ENCODE results near the gene SOX1.

Gene SOX1

DNA sequence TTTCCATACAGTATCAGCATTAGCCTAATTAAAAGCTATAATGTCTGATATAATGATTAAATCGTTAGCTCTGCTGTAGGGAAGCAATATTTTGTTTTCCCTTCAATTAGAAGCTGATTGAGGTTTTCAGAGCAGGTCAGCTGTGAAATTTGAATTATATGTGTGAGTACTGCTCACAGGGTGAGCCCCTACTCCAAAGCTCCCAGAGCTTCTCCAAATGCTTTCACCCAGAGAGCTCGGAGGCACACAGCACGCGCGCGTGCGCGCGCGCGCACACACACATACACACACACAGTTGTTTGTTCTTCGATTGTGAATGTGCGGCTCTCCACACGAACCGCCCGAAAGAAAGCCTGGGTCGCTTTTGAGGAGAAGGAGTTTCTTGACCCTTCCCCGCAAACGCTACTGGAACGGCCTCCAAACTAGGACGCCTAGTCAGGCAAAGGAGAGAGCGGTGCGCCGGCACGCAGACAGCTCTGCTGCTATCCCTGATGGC lies 4.8 kb upstream of the SOX1 start:
- H3K36me3 ChIP-seq (ENCODE audit: insufficient read depth, low read length): no peaks in the 10 kb centered on the region
- no peaks in the 10 kb centered on the region for H3K9me3 ChIP-seq (ENCODE audit: control insufficient read depth, insufficient read depth, low read length)
- 0 out of 2 replicates have a peak overlapping the region, but pooled peaks have one; percentile 17 for H3K9ac ChIP-seq (ENCODE audit: low read depth, low read length)
- peaks cover 7% of the 10 kb centered on the region; the same call in 1 of the 2 replicates for H3K4me1 ChIP-seq (ENCODE audit: insufficient read depth, low read length)

DNA sequence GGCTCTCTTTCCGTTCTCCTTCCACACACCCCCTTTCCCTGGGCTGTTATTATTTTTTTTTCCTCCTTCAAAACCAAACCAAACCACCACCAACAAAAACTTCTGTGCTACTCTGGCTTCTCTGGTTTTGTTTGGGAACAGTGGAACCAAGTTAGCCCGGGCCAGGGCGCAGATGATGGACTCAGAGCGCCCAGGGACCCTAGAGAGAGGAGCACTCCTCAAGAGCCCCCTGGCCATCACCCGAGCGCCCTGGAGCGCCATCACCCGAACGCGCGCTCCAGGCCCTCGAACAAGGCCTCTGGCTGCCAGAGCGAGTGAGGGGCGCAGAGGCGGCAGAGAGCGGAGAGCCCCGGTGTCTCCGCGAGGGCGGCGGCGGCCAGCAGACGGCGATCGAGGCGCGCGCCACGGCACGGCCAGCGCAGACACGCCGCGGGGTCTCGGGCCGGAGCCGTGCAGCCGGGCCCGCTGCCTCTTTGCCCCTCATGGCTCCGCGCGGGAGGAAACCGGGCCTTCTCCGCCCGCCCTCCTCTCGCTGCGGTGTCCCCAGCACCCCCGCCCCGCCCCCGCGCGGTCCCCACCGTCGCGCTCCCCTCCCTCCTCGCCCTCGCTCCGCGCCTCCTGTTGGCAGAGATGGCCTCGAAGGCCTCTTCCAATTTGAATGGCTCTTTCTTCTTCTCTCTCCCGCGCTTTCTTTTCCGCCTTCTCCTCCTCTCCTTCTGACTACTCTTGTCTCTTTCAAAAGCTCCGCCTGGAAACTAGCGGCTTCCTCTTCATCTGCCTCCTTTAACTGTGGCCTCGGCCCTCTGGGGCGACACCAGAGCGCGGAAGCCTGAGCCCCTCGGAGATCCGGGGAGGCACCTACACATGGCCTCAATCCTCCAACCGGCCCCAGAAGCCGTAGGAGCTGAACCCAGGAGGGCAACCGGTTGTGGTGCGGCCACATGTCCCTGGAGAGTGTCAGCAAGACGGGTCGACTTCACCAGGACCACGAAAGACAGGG lies 4.1 kb upstream of the SOX1 start:
- Histone ChIP-seq H3K4me1 (ENCODE audit: insufficient read depth, low read length) (peaks cover 7% of the 10 kb centered on the region; the same call in 1 of the 2 replicates), H3K9me3 (ENCODE audit: control insufficient read depth, insufficient read depth, low read length) (no peaks in the 10 kb centered on the region), H3K9ac (ENCODE audit: low read depth, low read length) (peak overlapping the region; percentile 17; the same call in 1 of the 2 replicates), H3K36me3 (ENCODE audit: insufficient read depth, low read length) (no peaks in the 10 kb centered on the region)

DNA sequence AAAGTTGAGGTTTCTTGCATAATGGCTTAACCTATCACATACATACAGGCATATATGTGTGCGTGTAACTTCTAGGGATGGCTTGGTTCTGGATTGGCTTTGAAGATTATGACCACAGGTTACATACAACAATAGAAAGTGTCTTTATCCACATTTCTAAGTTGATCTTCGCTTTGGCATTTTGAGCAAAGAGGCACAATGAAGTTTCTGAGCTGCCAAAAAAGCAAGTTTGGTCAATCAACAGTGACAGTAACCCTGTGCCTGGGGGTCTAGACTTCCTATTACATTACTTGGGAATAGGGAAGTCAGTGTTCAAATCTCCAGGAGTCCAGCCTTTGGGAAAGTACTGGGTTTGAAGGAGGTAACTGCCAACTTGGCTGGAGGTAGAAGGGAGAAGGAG lies 3.1 kb upstream of the SOX1 start:
- no peaks in the 10 kb centered on the region for H3K9me3 ChIP-seq (ENCODE audit: control insufficient read depth, insufficient read depth, low read length)
- H3K36me3 ChIP-seq (ENCODE audit: insufficient read depth, low read length): no peaks in the 10 kb centered on the region
- H3K4me1 ChIP-seq (ENCODE audit: insufficient read depth, low read length): peaks cover 7% of the 10 kb centered on the region; the same call in 1 of the 2 replicates
- H3K9ac ChIP-seq (ENCODE audit: low read depth, low read length): no peak overlapping the region

DNA sequence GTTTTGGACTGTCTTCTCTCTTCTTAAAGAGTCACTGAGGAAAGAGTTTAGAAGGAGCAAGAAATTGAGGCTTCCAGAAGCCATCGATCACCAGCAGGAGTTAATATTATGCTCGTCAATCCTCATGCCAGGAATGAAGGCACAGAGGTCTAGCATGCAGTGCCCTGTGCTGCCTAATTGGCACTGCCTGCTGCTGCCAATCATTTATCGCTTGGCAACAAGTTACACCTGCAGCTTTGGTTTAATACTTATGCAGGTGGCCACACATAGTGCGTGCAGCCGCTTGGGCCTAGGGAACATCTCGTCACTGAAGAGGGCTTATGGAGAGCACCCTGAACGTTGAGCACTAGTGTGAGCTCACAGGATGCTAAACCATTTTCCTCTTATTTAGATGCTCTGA lies 2.7 kb upstream of the SOX1 start:
- H3K9ac ChIP-seq (ENCODE audit: low read depth, low read length): no peak overlapping the region
- H3K9me3 ChIP-seq (ENCODE audit: control insufficient read depth, insufficient read depth, low read length): no peaks in the 10 kb centered on the region
- no peaks in the 10 kb centered on the region for H3K36me3 ChIP-seq (ENCODE audit: insufficient read depth, low read length)
- H3K4me1 ChIP-seq (ENCODE audit: insufficient read depth, low read length): peaks cover 7% of the 10 kb centered on the region; the same call in 1 of the 2 replicates

DNA sequence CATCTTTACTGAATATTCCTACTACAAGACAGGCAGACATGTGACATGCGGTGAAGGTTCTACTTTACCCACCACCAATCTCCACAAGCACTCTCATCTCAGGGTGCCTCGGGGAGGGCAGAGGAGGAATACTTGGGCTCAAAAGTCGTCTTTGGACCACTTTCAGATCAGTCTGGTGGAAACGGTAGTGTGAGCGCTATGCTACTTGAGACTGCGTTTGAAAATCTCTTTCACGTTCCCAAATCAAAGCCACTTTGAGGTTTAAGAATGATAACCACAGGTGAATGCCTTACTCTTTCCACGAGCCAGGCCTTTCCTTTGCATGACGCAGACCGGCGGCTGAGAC lies 1.5 kb upstream of the SOX1 start:
- peaks cover 7% of the 10 kb centered on the region; the same call in 1 of the 2 replicates for H3K4me1 ChIP-seq (ENCODE audit: insufficient read depth, low read length)
- peak overlapping the region; percentile 32; the same call in 1 of the 2 replicates for H3K9ac ChIP-seq (ENCODE audit: low read depth, low read length)
- H3K9me3 ChIP-seq (ENCODE audit: control insufficient read depth, insufficient read depth, low read length): no peaks in the 10 kb centered on the region
- no peaks in the 10 kb centered on the region for H3K36me3 ChIP-seq (ENCODE audit: insufficient read depth, low read length)

DNA sequence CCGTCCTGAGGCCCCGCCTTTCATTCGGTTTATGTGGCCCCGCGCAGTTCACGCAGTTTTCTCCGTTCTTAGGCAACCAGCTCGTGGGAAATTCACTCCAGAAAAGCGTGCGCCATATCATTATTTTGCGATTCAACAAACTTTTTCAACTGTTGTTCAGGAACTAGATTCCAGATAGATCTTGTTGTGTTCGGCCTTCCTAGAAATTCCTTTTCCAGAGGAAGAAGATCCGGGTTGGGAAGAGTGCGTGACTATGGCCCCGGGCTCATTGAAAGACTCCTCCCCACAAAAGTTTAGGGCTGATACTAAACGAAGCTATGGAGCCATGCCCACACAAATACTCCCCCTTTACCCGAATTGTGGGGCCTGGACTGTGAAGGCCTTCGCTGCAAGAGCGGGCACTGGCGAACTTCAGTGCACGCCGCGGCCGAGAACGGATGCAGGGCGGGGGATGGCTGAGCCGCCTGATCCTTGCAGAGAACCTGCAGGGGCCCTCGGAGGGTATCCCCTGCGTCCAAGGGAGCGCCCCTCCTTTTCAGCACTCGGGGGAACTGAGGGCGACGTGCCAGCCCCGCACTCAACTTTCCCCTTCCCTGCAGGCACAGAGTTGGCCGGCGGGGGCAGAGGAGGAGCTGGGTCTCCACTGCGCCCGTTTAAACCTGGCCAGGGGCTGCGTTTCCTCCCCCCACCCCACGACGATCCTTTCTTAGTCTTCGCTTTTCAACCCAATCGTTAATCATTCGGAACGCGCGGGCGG lies 904 bp upstream of the SOX1 start:
- Histone ChIP-seq H3K4me1 (ENCODE audit: insufficient read depth, low read length) (peaks cover 9% of the 10 kb centered on the region; the same call in 1 of the 2 replicates), H3K9ac (ENCODE audit: low read depth, low read length) (peak overlapping the region; percentile 32; the same call in 1 of the 2 replicates), H3K36me3 (ENCODE audit: insufficient read depth, low read length) (no peaks in the 10 kb centered on the region), H3K9me3 (ENCODE audit: control insufficient read depth, insufficient read depth, low read length) (no peaks in the 10 kb centered on the region)

DNA sequence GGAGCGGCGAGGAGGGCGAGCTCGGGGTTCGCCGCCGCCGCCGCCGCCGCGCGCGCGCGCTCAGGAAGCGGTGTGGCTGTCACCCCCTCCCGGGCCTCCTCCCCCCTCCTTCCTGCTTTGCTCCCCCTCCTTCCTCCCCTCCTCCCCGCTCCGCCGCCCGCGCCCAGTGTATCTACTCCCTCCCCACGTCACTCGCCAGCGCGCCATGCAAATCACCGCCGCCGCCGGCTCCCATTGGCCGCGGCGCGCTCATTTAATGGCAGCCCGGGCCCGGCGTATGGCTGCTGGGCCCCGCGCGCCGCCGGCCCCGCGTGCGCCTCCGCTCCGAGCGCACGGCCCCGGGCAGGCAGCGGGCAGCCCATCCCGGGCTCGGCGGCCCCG lies 335 bp upstream of the SOX1 start:
- H3K36me3 ChIP-seq (ENCODE audit: insufficient read depth, low read length): no peaks in the 10 kb centered on the region
- H3K4me1 ChIP-seq (ENCODE audit: insufficient read depth, low read length): peaks cover 10% of the 10 kb centered on the region; the same call in 1 of the 2 replicates
- H3K9me3 ChIP-seq (ENCODE audit: control insufficient read depth, insufficient read depth, low read length): no peaks in the 10 kb centered on the region
- H3K9ac ChIP-seq (ENCODE audit: low read depth, low read length): peak overlapping the region; percentile 32; the same call in 1 of the 2 replicates

DNA sequence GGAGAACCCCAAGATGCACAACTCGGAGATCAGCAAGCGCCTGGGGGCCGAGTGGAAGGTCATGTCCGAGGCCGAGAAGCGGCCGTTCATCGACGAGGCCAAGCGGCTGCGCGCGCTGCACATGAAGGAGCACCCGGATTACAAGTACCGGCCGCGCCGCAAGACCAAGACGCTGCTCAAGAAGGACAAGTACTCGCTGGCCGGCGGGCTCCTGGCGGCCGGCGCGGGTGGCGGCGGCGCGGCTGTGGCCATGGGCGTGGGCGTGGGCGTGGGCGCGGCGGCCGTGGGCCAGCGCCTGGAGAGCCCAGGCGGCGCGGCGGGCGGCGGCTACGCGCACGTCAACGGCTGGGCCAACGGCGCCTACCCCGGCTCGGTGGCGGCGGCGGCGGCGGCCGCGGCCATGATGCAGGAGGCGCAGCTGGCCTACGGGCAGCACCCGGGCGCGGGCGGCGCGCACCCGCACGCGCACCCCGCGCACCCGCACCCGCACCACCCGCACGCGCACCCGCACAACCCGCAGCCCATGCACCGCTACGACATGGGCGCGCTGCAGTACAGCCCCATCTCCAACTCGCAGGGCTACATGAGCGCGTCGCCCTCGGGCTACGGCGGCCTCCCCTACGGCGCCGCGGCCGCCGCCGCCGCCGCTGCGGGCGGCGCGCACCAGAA lies 1.1 kb downstream of the SOX1 start:
- Histone ChIP-seq H3K9me3 (ENCODE audit: control insufficient read depth, insufficient read depth, low read length) (no peaks in the 10 kb centered on the region), H3K9ac (ENCODE audit: low read depth, low read length) (no peak overlapping the region; the same call in 1 of the 2 replicates), H3K4me1 (ENCODE audit: insufficient read depth, low read length) (peaks cover 10% of the 10 kb centered on the region; the same call in 1 of the 2 replicates), H3K36me3 (ENCODE audit: insufficient read depth, low read length) (no peaks in the 10 kb centered on the region)

DNA sequence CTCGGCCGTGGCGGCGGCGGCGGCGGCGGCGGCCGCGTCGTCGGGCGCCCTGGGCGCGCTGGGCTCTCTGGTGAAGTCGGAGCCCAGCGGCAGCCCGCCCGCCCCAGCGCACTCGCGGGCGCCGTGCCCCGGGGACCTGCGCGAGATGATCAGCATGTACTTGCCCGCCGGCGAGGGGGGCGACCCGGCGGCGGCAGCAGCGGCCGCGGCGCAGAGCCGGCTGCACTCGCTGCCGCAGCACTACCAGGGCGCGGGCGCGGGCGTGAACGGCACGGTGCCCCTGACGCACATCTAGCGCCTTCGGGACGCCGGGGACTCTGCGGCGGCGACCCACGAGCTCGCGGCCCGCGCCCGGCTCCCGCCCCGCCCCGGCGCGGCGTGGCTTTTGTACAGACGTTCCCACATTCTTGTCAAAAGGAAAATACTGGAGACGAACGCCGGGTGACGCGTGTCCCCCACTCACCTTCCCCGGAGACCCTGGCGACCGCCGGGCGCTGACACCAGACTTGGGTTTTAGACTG lies 1.7 kb downstream of the SOX1 start:
- no peaks in the 10 kb centered on the region for H3K36me3 ChIP-seq (ENCODE audit: insufficient read depth, low read length)
- H3K9me3 ChIP-seq (ENCODE audit: control insufficient read depth, insufficient read depth, low read length): no peaks in the 10 kb centered on the region
- H3K4me1 ChIP-seq (ENCODE audit: insufficient read depth, low read length): peaks cover 10% of the 10 kb centered on the region; the same call in 1 of the 2 replicates
- peak overlapping the region; percentile 28; the same call in 1 of the 2 replicates for H3K9ac ChIP-seq (ENCODE audit: low read depth, low read length)

DNA sequence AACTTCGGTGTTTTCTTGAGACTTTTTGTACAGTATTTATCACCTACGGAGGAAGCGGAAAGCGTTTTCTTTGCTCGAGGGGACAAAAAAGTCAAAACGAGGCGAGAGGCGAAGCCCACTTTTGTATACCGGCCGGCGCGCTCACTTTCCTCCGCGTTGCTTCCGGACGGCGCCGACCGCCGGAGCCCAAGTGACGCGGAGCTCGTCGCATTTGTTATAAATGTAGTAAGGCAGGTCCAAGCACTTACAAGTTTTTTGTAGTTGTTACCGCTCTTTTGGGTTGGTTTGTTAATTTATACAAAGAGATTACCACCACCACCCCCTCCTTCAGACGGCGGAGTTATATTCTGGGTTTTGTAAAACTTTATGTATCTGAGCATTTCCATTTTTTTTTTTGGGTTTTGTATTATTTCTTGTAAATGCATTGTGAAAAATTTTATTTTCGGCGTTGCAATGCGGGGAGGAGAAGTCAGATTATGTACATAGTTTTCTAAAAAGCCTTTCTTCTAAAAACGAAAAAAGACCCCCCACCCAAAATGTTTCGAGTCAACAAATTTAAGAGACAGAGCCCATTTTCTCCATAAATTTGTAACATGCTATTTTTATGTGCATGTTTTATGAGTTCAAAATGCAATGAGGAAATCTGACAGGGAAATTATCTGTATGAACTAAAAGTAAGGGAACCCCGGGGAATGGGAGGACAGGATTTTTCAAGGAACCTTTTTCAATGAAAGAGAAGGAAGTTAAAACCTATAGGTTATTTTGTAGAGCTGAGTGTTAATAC lies 2.3 kb downstream of the SOX1 start:
- Histone ChIP-seq H3K4me1 (ENCODE audit: insufficient read depth, low read length) (peaks cover 10% of the 10 kb centered on the region; the same call in 1 of the 2 replicates), H3K9ac (ENCODE audit: low read depth, low read length) (peak overlapping the region; percentile 28; the same call in 1 of the 2 replicates), H3K9me3 (ENCODE audit: control insufficient read depth, insufficient read depth, low read length) (no peaks in the 10 kb centered on the region), H3K36me3 (ENCODE audit: insufficient read depth, low read length) (no peaks in the 10 kb centered on the region)

DNA sequence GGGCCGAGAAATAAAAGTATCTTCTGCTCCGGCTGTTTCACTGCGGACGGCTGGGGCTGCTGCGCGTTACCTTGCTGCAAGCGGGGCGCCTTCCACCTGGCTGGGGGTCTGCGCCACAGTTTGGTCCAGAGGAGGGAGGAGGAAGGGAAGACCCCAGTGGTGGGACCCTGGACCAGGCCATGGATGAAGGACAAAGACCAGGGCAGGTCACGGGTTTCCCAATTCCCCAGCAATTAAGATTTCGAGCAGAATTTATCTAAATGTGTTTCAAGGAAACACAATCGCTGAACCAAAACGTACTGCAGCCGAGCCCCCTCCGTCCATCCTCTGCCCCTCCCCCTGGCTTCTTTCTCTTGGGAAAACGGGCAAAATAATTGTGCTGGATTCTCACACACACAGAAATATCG lies 2.9 kb downstream of the SOX1 start:
- H3K9ac ChIP-seq (ENCODE audit: low read depth, low read length): no peak overlapping the region
- H3K9me3 ChIP-seq (ENCODE audit: control insufficient read depth, insufficient read depth, low read length): no peaks in the 10 kb centered on the region
- no peaks in the 10 kb centered on the region for H3K36me3 ChIP-seq (ENCODE audit: insufficient read depth, low read length)
- H3K4me1 ChIP-seq (ENCODE audit: insufficient read depth, low read length): peaks cover 14% of the 10 kb centered on the region

DNA sequence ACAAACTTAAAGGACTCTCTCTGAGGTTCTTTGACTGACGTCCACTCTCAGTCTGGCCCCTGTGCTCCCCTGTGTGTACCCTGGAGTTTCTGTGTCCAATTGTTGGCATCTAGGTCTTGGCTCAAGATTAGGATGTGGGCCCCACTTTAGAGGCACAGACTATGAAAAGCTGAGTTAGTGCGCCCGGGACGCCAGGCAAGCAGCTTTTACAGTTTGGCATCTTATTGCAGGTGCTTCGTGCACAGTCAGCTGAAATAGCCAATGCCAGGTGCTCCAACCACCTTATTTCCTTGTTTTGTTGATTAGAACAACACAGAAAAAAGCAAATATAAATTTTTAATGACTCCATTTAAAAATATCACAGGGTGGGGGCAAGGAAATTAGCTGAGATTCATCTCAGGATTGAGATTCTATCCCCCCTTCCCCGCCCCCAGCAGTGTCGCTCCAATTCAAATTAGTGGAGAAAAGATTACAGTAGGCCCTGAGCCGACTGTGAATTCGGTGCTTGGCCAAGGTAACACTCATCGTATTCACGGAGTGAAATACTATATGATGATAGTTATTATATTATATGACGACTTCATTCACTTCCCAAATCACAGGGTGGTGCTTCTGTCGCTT lies 4.3 kb downstream of the SOX1 start:
- no peaks in the 10 kb centered on the region for H3K36me3 ChIP-seq (ENCODE audit: insufficient read depth, low read length)
- peak overlapping the region; percentile 43; the same call in 1 of the 2 replicates for H3K9ac ChIP-seq (ENCODE audit: low read depth, low read length)
- no peaks in the 10 kb centered on the region for H3K9me3 ChIP-seq (ENCODE audit: control insufficient read depth, insufficient read depth, low read length)
- peaks cover 13% of the 10 kb centered on the region for H3K4me1 ChIP-seq (ENCODE audit: insufficient read depth, low read length)
